NCI-H1694 (cell line): ENCODE results near the gene FAM81A.

Experiments
- DNase-seq: peaks from one replicate; lab custom pipeline; 2025; lab: John Stamatoyannopoulos, UW

FAM81A gene

DNA sequence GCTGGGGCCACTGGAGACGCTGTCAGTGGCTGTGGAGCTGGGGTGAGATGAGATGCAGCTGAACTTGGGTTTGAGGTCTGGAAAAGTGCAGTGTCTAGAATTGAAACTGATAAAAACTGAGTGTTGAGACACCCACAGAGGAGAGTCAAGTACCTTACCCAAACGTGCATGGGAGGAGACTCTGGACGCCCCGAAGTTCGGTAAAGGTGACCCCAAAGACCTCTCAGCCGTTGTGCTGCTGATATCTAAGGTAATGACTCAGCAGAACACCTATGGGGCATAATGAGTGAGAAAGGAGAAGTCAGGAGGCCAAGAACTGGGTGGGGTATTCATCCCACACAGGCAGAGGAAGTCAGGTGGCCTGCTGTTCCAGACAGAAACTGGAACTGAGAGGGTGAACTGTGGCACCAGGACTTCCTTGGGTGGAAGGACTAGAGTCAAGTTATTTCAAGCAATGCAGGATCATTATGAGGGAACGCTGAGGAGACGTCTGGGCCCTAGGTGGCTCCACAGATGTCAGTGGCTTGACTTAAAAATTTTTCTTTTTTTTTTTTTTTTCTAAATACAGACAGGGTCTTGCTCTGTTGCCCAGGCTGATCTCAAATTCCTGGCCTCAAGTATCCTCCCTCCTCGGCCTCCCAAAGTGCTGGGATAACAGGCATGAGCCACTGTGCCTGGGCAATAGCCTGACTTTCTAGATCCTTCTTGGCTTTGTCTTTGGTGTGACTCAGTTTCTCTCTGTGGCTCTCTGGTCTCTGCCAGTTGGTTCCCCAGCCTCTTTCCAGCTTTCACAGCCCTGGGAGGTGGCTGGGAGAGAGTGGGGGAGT lies 105.9 kb downstream of the FAM81A start:
- no peak for DNase-seq

DNA sequence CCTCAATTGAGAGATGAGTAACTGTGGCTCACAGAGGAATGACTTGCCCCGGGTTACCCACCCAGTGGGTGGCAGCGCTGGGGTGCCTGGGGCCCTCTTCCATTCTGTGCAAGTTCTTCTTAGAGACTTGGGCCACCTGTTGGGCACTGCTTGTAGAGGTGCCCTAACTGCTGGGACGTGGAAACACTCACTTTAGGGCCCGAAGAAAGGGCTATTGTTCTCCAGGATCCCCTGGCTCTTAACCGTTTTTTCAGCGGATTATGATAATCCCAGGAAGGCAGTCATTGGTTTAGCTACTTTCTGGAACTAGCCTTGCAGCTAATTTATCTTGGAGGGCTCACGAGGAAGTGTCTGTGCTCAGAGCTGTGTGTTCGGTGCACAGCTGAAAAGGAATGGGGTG lies 107.6 kb downstream of the FAM81A start:
- DNase-seq = no peak

DNA sequence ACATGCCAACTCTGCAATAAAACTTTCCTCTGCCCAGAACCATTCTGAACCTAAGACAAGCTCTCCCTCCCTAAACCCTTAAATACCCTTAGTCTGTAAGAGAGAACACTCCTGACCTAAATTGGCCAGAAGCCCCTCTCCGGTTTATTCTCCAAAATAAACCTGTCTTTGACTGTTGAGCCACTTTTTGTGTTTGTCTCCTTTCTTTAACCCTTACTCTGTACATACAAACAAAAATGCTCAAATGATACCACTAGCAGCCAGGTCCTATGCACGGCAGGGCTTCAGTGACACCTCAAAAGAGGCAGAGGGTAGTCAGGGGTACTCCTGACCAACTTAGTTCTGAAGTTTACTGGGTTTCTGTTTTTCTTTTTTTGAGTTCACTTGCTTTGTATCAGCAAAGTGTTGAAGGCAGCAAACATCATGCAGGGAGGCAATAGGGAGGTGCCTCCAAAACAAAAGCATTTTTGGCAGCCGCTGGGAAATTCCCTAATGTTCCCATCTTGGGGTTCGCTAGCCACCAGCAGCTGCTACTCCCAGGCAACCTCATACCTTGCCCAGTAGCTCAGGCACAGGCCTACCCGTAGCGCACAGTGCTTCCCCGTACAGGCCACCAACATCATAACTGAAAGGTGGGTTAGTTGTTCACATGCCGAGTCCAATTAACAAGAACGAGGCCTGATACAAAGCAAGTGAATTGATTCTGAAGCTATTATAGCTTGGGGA lies 110.7 kb downstream of the FAM81A start:
- DNase-seq = no peak

DNA sequence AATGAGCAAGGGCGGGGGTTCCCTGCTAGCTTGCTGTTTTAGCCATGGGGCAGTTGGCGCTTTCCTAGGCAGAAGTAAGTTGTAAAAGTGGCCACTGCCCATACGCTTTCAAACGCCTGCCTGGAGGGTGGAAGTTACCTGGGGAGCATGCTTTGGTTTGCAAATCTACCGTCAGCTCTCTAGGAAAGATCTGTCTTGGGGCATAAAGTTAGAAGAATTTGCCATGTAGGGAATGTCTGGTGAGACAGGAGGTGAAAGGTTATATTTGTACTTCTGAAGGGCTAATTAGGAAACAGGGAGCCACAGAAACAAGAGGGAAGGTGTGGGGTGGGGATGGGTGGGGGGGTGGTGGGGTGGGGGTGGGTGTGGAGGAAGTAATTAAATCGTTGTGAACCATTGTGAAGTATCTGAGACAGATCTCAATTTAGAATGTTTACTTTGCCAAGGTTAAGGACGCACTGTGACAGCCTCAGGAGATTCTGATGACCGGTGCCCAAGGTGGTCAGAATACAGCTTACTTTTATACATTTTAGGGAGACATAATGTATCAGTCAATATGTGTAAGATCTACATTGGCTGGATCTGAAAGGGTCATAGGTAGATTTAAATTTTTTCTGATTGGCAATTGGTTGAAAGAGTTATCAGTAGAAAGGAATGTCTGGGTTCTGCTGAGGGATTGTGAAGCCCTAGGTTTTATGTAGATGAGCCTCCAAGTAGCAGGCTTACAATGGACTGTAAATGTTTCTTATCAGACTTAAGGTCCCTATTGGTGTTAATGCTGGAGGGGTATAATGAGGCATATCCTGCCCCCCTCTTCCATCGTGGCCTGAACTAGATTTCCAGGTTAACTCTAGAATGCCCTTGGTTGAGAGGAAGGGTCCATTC lies 111.6 kb downstream of the FAM81A start:
- DNase-seq = no peak

DNA sequence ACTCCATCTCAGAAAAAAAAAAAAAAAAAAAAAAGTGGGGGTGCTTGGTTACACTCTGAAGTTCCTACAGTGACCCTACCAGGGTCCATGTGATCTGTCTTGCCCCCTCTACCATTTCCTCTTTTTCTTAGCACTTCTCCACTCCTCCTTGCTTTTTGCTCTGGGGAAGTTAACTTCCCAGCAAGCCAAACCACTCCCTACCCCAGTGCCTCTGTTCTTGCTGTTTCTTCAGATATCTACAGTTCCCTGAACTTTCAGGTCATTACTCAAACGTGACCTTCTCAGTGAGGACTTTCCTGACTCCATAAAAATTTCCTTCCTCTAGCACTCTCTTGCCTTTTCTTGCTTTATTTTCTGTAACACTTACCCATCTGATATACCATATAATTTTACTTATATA lies 112.5 kb downstream of the FAM81A start:
- no peak for DNase-seq

DNA sequence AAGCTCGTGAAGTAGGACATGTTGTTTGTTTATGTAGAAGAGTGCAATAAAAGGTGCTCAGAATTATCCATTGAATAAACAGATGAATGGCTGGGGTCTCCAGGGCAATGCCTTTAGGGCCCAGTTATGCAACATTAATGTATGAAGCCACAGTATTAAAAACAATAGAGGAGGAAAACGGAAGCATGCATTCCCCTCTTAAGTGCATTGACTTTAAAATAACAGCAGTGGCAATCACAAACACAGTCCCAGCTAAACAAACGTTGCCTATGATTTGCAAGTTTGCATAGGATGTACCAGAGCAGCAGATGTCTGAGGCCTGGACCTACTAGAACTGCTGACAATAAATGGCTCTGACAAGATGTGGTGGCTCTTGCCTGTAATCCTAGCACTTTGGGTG lies 113.0 kb downstream of the FAM81A start:
- no peak for DNase-seq

DNA sequence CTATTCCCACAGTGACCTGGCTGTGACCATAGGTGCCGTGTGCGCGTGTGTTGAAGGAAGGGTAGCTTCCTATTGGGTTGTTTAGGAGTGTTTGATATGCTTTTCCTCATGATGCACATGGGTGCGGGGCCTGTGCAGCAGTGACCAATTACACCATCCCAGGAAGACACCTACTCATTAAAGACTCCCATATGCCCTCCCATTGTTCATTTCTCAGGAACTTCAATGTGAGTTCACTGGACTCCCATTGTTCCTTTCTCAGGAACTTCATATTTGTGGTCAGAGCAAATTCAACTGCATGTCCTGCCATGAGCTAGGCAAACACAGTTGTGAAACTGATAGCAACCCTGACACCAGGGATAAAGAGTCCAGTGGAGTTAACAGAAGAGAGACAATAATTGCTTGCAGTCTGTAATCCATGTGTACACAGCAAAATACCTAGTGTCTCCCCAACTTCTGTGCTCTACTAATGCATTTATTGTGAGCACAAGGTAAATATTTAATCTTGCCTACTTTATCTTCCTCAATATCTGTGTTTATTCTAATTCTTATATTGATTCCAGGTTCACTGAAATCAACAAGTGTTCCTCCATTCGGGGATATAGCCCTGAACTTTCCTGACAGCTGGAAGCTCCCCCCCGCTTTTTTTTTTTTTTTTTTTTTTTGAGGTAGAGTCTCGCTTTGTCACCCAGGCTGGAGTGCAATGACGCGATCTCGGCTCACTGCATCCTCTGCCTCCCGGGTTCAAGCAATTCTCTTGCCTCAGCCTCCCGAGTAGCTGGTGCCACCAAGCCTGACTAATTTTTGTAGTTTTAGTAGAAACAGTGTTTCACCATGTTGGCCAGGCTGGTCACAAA lies 116.1 kb downstream of the FAM81A start:
- DNase-seq = no peak

DNA sequence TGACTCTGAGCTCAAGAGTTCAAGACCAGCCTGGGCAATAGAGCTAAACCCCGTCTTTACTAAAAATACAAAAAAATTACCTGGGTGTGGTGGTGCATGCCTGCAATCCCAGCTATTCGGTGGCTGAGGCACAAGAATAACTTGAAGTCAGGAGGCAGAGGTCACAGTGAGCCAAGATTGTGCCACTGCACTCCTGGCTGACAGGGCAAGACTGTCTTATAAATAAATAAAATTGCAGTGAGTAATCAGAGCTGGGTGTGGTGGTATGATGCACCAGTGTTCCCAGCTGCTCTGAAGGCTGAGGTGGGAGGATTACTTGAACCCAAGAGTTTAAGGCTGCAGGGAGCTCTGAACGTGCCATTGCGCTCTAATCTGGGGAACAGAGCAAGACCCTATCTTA lies 117.7 kb downstream of the FAM81A start:
- no peak for DNase-seq

DNA sequence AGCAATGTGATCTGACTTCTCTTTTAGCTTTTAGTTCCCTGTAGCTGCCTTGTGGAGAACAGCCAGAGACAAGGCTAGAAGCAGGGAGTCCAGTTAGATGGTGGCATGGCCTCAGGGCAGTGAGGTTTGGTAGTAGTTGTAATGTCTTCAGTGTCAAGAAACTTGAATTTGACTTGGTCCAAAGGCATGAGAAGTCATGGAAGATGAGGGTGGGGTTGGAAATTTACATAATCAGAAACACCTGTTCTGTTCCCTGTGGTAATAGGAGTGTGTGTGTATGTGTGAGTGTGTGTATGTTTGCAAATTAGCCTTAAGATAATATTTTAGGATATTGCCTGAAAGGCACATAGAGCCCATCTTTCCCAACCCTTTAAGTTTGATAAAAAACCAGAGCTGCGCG lies 118.4 kb downstream of the FAM81A start:
- no peak for DNase-seq

DNA sequence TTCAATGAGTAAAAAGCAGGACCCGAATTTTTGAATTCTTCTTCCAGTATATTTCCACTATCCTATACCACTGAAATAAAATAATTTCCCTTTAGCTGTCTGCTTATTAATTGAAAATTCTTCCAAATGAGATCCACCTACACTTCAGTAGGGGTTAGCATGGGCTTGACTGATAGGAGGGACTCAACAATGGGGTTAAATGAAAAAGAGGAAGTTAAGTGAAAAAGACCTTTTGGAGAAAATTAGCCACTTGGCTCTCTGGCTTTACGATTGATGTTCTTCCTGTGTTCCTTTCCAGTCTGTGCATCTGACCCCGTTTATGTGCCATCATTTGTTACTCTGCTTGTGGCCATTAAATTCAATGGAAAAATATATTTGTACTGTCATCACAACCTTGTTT lies 119.6 kb downstream of the FAM81A start:
- DNase-seq = no peak

DNA sequence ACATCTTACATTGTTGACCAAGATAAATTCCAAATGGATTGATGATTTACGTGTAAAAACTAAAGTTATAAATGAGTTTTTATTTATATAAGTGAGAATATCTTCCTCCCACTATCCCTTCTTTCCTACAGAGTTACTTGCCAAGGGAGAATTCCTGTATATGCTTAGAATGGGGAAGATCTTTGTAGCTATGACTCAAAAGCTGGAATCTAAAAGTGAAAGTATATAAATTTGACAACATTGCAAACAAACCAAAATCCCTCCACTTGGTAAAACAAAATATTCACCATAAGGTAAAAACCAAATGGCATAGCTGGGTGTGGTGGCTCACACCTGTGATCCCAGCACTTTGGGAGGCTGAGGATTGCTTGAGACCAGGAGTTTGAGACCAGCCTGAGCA lies 120.9 kb downstream of the FAM81A start:
- no peak for DNase-seq

DNA sequence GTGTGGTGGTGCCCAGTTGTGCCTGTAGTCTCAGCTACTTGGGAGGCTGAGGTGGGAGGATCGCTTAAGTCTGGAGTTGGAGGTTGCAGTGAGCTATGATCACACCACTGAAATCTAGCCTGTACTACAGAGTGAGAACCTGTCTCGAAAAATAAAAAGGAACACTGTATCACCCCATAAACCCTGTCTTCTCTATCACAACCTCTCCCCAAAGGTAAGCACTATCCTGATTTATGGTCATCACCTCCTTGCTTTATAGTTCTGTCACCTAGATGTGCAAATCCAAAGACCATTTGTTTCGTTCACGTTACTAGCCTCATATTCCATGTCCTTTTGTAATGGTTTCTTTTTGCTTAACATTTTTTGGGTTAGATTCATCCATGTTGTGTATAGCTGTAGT lies 123.6 kb downstream of the FAM81A start:
- DNase-seq = no peak

DNA sequence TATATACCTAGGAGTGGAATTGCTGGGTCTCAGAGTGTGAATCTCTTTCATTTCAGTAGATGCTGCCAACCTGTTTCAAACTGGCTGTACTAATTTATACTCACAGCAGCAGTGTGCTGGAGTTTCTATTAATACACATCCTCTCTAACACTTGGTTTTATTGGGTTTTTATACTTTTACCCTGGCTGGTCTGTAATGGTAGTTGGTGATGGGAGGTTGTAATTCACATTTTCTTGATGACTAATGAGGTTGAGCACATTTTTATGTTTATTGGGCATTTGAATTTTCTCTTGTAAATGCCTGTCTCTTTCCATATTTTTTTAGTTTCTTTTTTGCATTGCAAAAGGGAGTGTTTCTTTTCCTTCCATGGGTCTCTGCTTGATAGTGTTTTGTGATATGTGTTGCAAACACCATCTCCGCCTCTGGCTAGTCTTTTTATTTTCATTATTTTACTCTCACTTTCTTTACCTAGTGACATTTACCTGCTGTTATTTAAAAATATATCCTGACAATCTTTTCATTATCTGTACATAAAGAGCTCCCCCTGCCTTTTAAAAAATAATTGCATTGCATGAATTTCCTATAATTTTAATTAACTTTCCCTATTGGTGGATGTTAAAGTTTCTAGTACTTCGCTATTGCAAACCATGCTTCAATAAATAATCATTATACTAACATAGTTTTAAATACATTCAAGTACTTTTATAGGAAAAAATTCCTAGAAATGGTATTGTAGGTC lies 124.6 kb downstream of the FAM81A start:
- DNase-seq = no peak

DNA sequence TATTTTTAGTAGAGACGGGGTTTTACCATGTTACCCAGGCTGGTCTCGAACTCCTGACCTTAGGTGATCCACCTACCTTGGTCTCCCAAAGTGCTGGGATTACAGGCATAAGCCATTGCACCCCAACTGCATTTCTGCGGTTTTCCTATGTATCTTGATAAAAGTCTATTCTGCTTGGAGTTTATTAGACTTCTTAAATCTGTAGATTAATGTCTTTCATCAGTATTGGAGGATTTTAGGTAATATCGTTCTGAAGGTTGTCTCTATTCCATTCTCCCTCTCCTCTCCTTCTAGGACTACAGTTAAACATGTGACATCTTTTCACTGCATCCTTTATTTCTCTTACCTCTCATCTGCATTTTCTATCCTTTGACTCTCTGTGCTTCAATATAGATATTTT lies 127.3 kb downstream of the FAM81A start:
- no peak for DNase-seq

DNA sequence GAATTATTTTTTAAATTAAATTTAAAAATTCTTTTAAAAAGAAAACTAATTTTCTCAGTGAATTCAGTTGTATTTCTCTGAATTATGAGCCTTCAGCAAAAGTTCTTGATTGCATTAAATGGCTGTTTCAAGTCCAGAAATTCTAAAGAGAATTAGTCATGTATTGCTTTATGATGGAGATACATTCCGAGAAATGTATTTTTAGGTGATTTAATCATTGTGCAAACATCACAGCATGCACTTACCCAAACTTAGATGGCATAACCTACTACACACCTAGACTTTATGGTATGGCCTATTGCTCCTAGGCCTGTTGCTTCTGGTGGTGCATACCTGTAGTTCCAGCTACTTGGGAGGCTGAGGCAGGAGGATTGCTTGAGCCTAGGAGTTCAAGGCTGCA lies 129.3 kb downstream of the FAM81A start:
- DNase-seq = no peak

DNA sequence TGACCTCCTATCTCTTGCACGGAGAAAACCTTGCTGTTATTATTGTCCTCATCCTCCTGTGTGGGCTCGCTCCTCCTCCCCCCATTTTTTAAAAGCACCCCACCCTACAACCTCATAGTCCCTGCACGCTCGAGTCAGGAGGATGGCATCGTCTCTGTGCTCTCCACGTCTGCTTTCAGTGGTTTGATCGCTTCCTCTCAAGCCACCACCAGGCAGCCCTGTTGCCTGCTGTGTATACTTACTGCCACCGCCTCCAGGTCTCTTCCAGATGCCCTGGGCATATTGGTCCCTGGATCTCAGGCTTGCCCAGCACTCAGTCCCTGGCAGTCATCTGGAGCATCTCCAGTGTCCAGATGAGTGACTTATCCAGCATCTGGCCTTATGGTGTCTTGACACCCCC lies 131.5 kb downstream of the FAM81A start:
- DNase-seq = no peak

DNA sequence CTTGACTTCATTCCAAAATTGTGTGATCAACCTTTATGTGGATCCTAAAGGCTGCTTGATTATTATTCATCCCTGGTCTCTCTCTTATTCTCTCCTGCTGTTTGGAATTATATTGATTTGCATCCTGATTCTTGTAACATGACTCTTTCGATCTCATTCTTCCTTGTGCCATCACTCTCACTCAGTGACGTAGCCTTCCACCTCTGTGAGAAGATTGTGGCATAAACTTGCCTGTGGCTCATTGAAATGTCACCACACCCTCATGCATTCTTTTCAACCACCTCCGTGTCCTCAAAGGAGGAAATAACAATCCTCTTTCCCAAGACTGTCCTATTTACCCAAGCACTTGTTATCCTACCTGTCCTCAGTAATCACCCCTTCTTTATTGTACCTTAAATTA lies 132.3 kb downstream of the FAM81A start:
- no peak for DNase-seq

DNA sequence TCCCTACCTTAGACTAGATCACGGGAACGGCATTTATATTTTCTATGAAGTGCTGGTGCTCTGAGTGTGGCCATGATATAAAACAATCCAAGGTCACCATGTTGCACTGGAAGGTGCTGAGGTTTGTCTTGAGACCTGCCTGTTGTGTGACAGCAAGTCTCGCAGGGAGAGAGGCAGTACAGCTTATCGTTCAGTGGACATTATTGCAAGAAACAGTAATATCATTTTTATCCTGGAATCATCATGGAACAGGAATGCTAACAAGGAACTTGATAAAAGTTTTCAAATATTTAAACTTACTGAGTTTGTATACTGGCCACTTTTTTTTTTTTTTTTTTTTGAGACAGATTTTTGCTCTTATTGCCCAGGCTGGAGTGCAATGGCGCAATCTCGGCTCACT lies 133.6 kb downstream of the FAM81A start:
- no peak for DNase-seq
